ENCODE results near the gene EDDM3A.
A peak's percentile ranks its signal among the peaks of the same experiment; 100 is the strongest.
"Not testable (repeated sequence)": the region's sequence is repeated elsewhere in the genome, so short reads cannot be mapped to it uniquely, and the experiment has no call there.

Gene EDDM3A

GRCh38 chr14:20745571-20746358 lies at the start of gene EDDM3A:
TSS of gene EDDM3A (plus strand) at chr14:20745887. CDS start at chr14:20747581, 1,694 bp downstream.
- no peak for DNase-seq

- no peak for DNase-seq
Measured at GRCh38 chr14:20696764-20697163, 48.9 kb upstream of the EDDM3A start.

- peak; percentile 66 for DNase-seq
Measured at GRCh38 chr14:20697273-20698017, 48.2 kb upstream of the EDDM3A start.

GRCh38 chr14:20698018-20698329 lies 47.7 kb upstream of the EDDM3A start:
- no peak for DNase-seq

GRCh38 chr14:20698934-20699333 lies 46.8 kb upstream of the EDDM3A start:
- no peak for DNase-seq

GRCh38 chr14:20699931-20700330 lies 45.8 kb upstream of the EDDM3A start:
- DNase-seq = no peak

- DNase-seq = not testable (repeated sequence)
Measured at GRCh38 chr14:20700965-20701364, 44.7 kb upstream of the EDDM3A start.

- DNase-seq = no peak
Measured at GRCh38 chr14:20706657-20707355, 38.9 kb upstream of the EDDM3A start.

- no peak for DNase-seq
Measured at GRCh38 chr14:20707622-20708021, 38.1 kb upstream of the EDDM3A start.

GRCh38 chr14:20711261-20711660 lies 34.4 kb upstream of the EDDM3A start:
- DNase-seq = no peak

GRCh38 chr14:20711685-20712084 lies 34.0 kb upstream of the EDDM3A start:
- DNase-seq = no peak

- no peak for DNase-seq
Measured at GRCh38 chr14:20712904-20713303, 32.8 kb upstream of the EDDM3A start.

GRCh38 chr14:20714593-20715250 lies 31.0 kb upstream of the EDDM3A start:
- no peak for DNase-seq

- DNase-seq = no peak
Measured at GRCh38 chr14:20719777-20720176, 25.9 kb upstream of the EDDM3A start.

- DNase-seq = no peak
Measured at GRCh38 chr14:20720741-20721140, 24.9 kb upstream of the EDDM3A start.

GRCh38 chr14:20722016-20722415 lies 23.7 kb upstream of the EDDM3A start:
- no peak for DNase-seq

- peak; percentile 4 for DNase-seq
Measured at GRCh38 chr14:20723488-20723887, 22.2 kb upstream of the EDDM3A start.

- not testable (repeated sequence) for DNase-seq
Measured at GRCh38 chr14:20726121-20726520, 19.6 kb upstream of the EDDM3A start.

- DNase-seq = no peak
Measured at GRCh38 chr14:20726531-20726930, 19.2 kb upstream of the EDDM3A start.

- DNase-seq = no peak
Measured at GRCh38 chr14:20730891-20731290, 14.8 kb upstream of the EDDM3A start.

- DNase-seq = no peak
Measured at GRCh38 chr14:20732477-20732876, 13.2 kb upstream of the EDDM3A start.

GRCh38 chr14:20732979-20733635 lies 12.6 kb upstream of the EDDM3A start:
- DNase-seq = no peak
